Ovary (tissue), 9 donors: ENCODE results near the gene PAX2. TPM values are rescaled to one million over a fixed set of nuclear protein-coding genes. Genes with fewer than 3 reads are reported as not detected.

Source experiments
- DNase-seq, 5 donors: peaks; one replicate each; pipeline ENCODE4 v3.0.0-alpha.2; 2019 to 2020
- H3K27ac ChIP-seq, 2 donors: fragments of 200-600 bp; one replicate each; pipeline versions ENCODE4 v1.5.1 to v1.8.0; 2019 to 2022
- H3K27me3 ChIP-seq: fragments of 200-600 bp; one replicate; pipeline ENCODE4 v1.8.0; 2022
- H3K36me3 ChIP-seq: fragments of 200-600 bp; sonication (generic); one replicate; pipeline ENCODE4 v1.5.1; 2019
- H3K4me1 ChIP-seq: one replicate; pipeline ENCODE4 v1.8.1; 2013; ENCODE audit warnings: mild to moderate bottlenecking, moderate library complexity; ENCODE audit not compliant: insufficient read depth
- H3K4me3 ChIP-seq: fragments of 200-600 bp; sonication (generic); one replicate; pipeline ENCODE4 v1.5.1; 2017
- H3K9me3 ChIP-seq, 2 donors: fragments of 200-600 bp in 1 of 2; sonication (generic) in 1 of 2; one replicate each; pipeline versions ENCODE4 v1.5.1 to v1.8.1; 2013 to 2019; ENCODE audit warnings: mild to moderate bottlenecking in 1 of 2, moderate library complexity in 1 of 2
- EP300 ChIP-seq: sonication (generic); formaldehyde crosslinking; IDR thresholded peaks from one replicate; pipeline ENCODE4 v1.6.1; 2017; ENCODE audit warnings: antibody characterized with exemption
- POLR2A ChIP-seq: fragments of 450-650 bp; IDR thresholded peaks from one replicate; pipeline ENCODE4 v1.6.1; 2017; ENCODE audit warnings: antibody characterized with exemption, mild to moderate bottlenecking, moderate library complexity
- WGBS, 3 donors: extraction: QIAGEN DNeasy Blood & Tissue Kit in 1 of 3; methylation state at CpG; one replicate each; pipeline versions ENCODE4 v1.1.5 to v1.1.7; 2013 to 2017; 5-methylcytosine and 5-hydroxymethylcytosine counted together
- intact Hi-C, 4 donors: fragments of 100-400 bp; cut with DNase I; formaldehyde crosslinking; loops; one replicate each; pipeline versions ENCODE4 v1.11.0 to v1.15.1; 2022 to 2023
- polyA plus RNA-seq, 2 donors: library from polyadenylated mRNA; stranded (reverse); fragments of 200-250 nt in 1 of 2; fragments of 350-450 nt in 1 of 2; fragmentation: Illumina TruSeq in 1 of 2; extraction: RNeasy Lipid Tissue Mini Kit (QIAGEN cat#74804) in 1 of 2; gene quantifications; one replicate each; pipeline ENCODE4 v1.2.3, GENCODE V29; 2013 to 2014
- total RNA-seq, 7 donors: library from RNA; depleted of rRNA in 2 of 7; stranded (reverse); fragments of >200 nt in 2 of 7; fragmentation: NEBNext Ultra II Directional in 3 of 7; extraction: Animal tissue kit (Norgen Biotek cat#: 25700) in 3 of 7; gene quantifications; one replicate each; pipeline versions ENCODE4 v1.1.0 to v1.2.4, GENCODE V29; 2016 to 2023
- TF ChIP-seq, protein P1 (sequence below), 3 donors: fragments of 450-650 bp in 2 of 3; fragments of 200-600 bp in 1 of 3; IDR thresholded peaks; one replicate each; pipeline versions ENCODE4 v1.5.1 to v1.8.0; 2016 to 2022; ENCODE audit warnings: antibody characterized with exemption in 3 of 3, mild to moderate bottlenecking in 1 of 3
- donor health status: DM: no; HTN: no; CAD: no; lungs with moderate emphysema.
- donor health status: DM: no; HTN: no; CAD: no.
- donor health status: Bipolar disorder and iron deficiency.
- donor health status: DM: yes; HTN: yes; CAD: no.
- donor health status: DM: no; HTN: no; CAD: no.
- donor health status: DM: yes; HTN: yes; CAD: no.

PAX2 gene
- total and polyA plus RNA-seq, 9 donors: 0.04 to 10.8 (median 2.4) TPM; not detected in 3

GRCh38 chr10:100760726-100761125, 15.3 kb downstream of the PAX2 start:
- no peak overlapping the region for H3K4me3 ChIP-seq
- 33 to 40% (median 36%) methylated on average over 5 of the region's 5 CpGs for WGBS, 3 donors
- intact Hi-C loops: no loop called here
- H3K9me3 ChIP-seq: no peaks in the 10 kb centered on the region
- no peaks in the 10 kb centered on the region for H3K4me1 ChIP-seq
- H3K27me3 ChIP-seq: no peaks in the 10 kb centered on the region
- no peak overlapping the region for H3K27ac ChIP-seq
- no peak for DNase-seq
- TF ChIP-seq, protein P1, sequence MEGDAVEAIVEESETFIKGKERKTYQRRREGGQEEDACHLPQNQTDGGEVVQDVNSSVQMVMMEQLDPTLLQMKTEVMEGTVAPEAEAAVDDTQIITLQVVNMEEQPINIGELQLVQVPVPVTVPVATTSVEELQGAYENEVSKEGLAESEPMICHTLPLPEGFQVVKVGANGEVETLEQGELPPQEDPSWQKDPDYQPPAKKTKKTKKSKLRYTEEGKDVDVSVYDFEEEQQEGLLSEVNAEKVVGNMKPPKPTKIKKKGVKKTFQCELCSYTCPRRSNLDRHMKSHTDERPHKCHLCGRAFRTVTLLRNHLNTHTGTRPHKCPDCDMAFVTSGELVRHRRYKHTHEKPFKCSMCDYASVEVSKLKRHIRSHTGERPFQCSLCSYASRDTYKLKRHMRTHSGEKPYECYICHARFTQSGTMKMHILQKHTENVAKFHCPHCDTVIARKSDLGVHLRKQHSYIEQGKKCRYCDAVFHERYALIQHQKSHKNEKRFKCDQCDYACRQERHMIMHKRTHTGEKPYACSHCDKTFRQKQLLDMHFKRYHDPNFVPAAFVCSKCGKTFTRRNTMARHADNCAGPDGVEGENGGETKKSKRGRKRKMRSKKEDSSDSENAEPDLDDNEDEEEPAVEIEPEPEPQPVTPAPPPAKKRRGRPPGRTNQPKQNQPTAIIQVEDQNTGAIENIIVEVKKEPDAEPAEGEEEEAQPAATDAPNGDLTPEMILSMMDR (IDR thresholded peaks at IDR 0.05): no peak
- no peak for TF ChIP-seq POLR2A
- no peak for TF ChIP-seq EP300
- H3K36me3 ChIP-seq: no peaks in the 10 kb centered on the region

DNA sequence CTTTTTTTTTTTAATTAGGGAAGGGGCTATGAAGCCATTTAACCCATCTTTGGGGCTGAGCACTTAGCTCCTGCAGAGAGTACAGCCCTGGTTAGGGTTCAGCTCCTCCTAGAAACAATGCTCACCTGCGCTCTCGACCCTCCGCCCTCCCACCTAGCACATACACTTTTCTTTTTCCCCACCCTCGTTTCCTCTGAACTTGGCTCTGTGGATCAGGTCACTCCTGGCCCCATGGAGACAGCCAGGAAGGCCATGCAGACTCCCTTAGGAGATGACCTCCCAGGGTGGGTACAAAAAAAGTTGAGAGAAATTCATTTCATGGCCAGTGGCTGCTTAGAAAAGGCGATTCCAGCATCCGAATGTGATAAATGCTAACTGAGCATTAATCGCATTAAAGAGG, 15.8 kb downstream of the PAX2 start:
- H3K27ac ChIP-seq: no peak overlapping the region
- intact Hi-C loops: no loop called here
- no peaks in the 10 kb centered on the region for H3K36me3 ChIP-seq
- WGBS, 3 donors: 77 to 81% (median 80%) methylated on average over 7 of the region's 7 CpGs
- H3K9me3 ChIP-seq: no peaks in the 10 kb centered on the region
- H3K4me1 ChIP-seq: no peaks in the 10 kb centered on the region
- DNase-seq: no peak
- H3K27me3 ChIP-seq: no peaks in the 10 kb centered on the region
- no peak overlapping the region for H3K4me3 ChIP-seq
- TF ChIP-seq EP300 (no peak), POLR2A (no peak)
- TF ChIP-seq, protein P1 (IDR thresholded peaks at IDR 0.05): no peak

DNA sequence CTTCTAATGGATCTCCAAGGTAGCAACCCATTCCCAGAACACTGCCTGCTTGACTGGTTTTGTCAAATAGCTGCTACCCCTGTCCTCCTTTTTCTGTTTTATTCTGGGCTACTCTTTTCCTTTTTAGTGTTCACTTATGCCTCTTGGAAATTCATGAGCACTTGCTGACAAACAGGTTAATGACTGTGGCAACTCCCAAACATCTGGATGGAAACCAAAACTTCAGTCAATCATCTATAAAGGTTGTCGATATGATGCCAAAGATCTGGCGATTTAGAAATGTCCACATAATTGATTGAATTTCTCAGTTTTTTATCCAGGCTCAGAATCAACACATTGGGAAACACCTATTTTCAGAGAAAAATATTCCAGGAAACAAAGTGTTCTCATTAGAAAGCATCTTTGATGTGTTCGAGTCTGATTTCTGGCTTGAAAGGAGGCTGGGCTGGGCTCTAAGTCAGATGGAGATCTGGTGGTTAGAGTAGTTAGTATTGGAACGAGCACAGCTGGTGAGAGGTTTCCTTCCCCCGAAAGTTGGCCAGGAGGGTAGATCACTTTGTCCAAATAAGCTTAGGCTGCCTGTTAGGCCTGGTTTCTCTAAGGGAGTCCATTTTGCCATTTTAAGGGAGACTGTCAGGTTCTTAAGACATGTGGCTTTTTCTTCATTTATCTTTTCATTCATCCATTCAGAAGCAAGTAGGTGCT, 17.8 kb downstream of the PAX2 start:
- no peak for DNase-seq
- no peak for TF ChIP-seq EP300
- TF ChIP-seq, protein P1 (IDR thresholded peaks at IDR 0.05): no peak
- TF ChIP-seq POLR2A: no peak
- Histone ChIP-seq H3K4me1 (no peaks in the 10 kb centered on the region), H3K36me3 (no peaks in the 10 kb centered on the region), H3K27ac (no peak overlapping the region), H3K9me3 (no peaks in the 10 kb centered on the region), H3K4me3 (no peak overlapping the region), H3K27me3 (no peaks in the 10 kb centered on the region)
- intact Hi-C loops: no loop called here
- WGBS, 3 donors: 61 to 74% (median 64%) methylated on average over 5 of the region's 5 CpGs

DNA sequence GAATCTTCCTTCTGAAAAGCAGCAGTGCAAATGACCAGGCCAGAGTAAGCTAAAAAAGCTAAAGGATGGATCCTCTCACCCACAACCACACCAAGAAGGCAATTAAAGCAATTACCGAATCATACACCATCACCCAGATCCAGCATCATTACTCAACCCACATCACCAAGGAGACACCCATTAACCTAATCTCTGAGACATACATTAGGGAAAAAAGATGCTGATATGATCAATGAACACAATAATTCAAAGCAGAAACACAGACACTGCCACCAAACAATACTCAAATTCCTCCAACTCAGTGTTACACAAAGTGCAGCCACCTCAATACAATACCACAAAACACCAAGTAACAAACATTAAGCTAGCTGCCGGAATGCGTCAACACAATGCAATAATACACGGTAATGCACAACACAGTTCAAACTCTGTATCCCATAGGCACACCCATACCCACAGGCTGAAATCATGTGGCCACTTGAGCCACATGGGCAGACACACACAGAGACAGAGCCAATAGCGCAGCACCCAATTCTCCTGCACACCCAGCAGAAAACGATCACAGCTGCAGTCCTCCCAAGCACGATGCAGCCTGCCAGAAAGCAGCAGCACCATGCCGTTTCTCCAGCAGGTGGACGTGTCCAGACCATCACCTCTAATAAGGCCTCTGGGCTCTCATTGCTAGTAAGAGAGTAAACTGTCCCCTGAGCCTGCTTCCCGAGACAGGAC, 21.5 kb downstream of the PAX2 start:
- Histone ChIP-seq H3K27ac (no peak overlapping the region), H3K36me3 (no peaks in the 10 kb centered on the region), H3K4me1 (no peaks in the 10 kb centered on the region), H3K27me3 (no peaks in the 10 kb centered on the region), H3K9me3 (no peaks in the 10 kb centered on the region), H3K4me3 (no peak overlapping the region)
- intact Hi-C loops: no loop called here
- TF ChIP-seq, protein P1 (IDR thresholded peaks at IDR 0.05): no peak
- TF ChIP-seq EP300: no peak
- TF ChIP-seq POLR2A: no peak
- WGBS, 3 donors: 49 to 54% (median 51%) methylated on average over 10 of the region's 10 CpGs
- no peak for DNase-seq
